Common myeloid progenitor, CD34-positive (primary cell): Measurements from ENCODE around the gene MORN5.

Source experiments
- CTCF ChIA-PET: fragments of 350-600 bp; sonication (Branson Sonifier 250); formaldehyde crosslinking; loops from one replicate; lab custom pipeline; 2021; ENCODE audit warnings: antibody characterized with exemption; lab: Charles Lee
- POLR2A ChIA-PET: fragments of 350-600 bp; sonication (Branson Sonifier 250); formaldehyde crosslinking; loops from one replicate; lab custom pipeline; 2021; ENCODE audit warnings: antibody characterized with exemption; lab: Charles Lee
- DNase-seq, 3 donors: peaks; one replicate each; pipeline versions ENCODE4 v3.0.0 to v3.0.0-alpha.2; 2013
- H3K27ac ChIP-seq, 2 experiments: 1 replicate in 1 of 2; 2 replicates in 1 of 2; pipeline ENCODE4 v1.7.0; 2013; ENCODE audit warnings: inconsistent platforms in 2 of 2, low read length in 2 of 2, mild to moderate bottlenecking in 2 of 2, low read depth in 1 of 2, moderate library complexity in 1 of 2; ENCODE audit not compliant: severe bottlenecking in 2 of 2, insufficient read depth in 1 of 2, poor library complexity in 1 of 2
- H3K27me3 ChIP-seq, 5 experiments: replicated peaks in 2 of 5; 1 replicate in 3 of 5; 2 replicates in 2 of 5; pipeline versions ENCODE4 v1.6.1 to v1.7.0; 2013; ENCODE audit warnings: low read length in 4 of 5, mild to moderate bottlenecking in 2 of 5, moderate library complexity in 2 of 5, inconsistent platforms in 1 of 5; ENCODE audit not compliant: insufficient read depth in 5 of 5, control insufficient read depth in 4 of 5
- H3K36me3 ChIP-seq, 4 experiments: 1 replicate in 2 of 4; 2 replicates in 2 of 4; pipeline versions ENCODE4 v1.6.1 to v1.7.0; 2013; ENCODE audit warnings: low read length in 3 of 4, control low read depth in 1 of 4, mild to moderate bottlenecking in 1 of 4; ENCODE audit not compliant: control insufficient read depth in 4 of 4, insufficient read depth in 4 of 4
- H3K4me1 ChIP-seq, 4 experiments: 1 replicate in 3 of 4; 2 replicates in 1 of 4; pipeline versions ENCODE4 v1.6.1 to v1.7.1; 2013; ENCODE audit warnings: low read length in 3 of 4, mild to moderate bottlenecking in 3 of 4, control low read depth in 1 of 4, inconsistent platforms in 1 of 4, moderate library complexity in 1 of 4; ENCODE audit not compliant: control insufficient read depth in 4 of 4, insufficient read depth in 4 of 4; ENCODE audit errors: control extremely low read depth in 1 of 4
- H3K4me3 ChIP-seq, 7 experiments: 1 replicate in 4 of 7; 2 replicates in 3 of 7; pipeline versions ENCODE4 v1.5.1 to v1.7.0; 2013; ENCODE audit warnings: mild to moderate bottlenecking in 7 of 7, low read length in 6 of 7, moderate library complexity in 6 of 7, inconsistent platforms in 2 of 7, low read depth in 2 of 7, control low read depth in 1 of 7; ENCODE audit not compliant: insufficient read depth in 4 of 7, control insufficient read depth in 1 of 7; ENCODE audit errors: extremely low read depth in 1 of 7
- H3K9me3 ChIP-seq, 5 experiments: 1 replicate in 4 of 5; 2 replicates in 1 of 5; pipeline versions ENCODE4 v1.6.1 to v1.7.1; 2013; ENCODE audit warnings: low read length in 4 of 5, mild to moderate bottlenecking in 2 of 5, inconsistent platforms in 1 of 5, low read depth in 1 of 5, moderate library complexity in 1 of 5; ENCODE audit not compliant: control insufficient read depth in 4 of 5, insufficient read depth in 2 of 5; ENCODE audit errors: control extremely low read depth in 1 of 5
- WGBS: methylation state at CpG from one replicate; pipeline ENCODE4 v1.1.5; 2013; ENCODE audit not compliant: insufficient coverage; 5-methylcytosine and 5-hydroxymethylcytosine counted together

MORN5 gene

DNA sequence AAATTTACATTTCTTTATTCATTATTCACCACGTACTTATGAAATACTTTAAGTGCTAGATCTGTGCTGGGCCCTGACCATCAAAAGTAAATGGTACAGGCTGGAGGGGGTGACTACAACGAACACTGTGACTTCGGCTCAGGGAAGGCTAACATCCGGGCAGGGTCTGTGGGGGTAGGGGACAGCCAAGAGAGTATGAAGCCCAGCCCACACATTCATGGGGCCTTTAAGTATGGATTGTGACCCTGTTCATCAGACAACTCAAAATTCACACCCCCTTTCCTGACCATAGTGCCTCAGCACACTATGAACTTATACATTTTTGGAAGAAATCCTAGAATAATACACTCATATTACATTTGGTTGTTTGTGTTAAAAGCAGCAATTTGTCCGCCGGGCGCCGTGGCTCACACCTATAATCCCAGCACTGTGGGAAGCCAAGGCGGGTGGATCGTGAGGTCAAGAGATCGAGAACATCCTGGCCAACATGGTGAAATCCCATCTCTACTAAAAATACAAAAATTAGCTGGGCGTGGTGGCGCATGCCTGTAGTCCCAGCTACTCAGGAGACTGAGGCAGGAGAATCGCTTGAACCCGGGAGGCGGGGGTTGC is 33.3 kb downstream of the MORN5 start:
- no peak for DNase-seq
- 100% methylated on average over 7 of the region's 16 CpGs for WGBS
- no peak overlapping the region for H3K4me3 ChIP-seq
- no peaks in the 10 kb centered on the region for H3K4me1 ChIP-seq
- H3K27ac ChIP-seq = no peak overlapping the region
- POLR2A ChIA-PET = no interaction called here
- no peaks in the 10 kb centered on the region for H3K27me3 ChIP-seq
- CTCF ChIA-PET = interaction anchor here (1.7 to 2.5 kb wide), 2 partner anchors 8 to 68 kb away, joined by 4 to 7 read pairs; no protein-coding TSS in a partner anchor
- no peaks in the 10 kb centered on the region for H3K9me3 ChIP-seq
- H3K36me3 ChIP-seq = no peaks in the 10 kb centered on the region

DNA sequence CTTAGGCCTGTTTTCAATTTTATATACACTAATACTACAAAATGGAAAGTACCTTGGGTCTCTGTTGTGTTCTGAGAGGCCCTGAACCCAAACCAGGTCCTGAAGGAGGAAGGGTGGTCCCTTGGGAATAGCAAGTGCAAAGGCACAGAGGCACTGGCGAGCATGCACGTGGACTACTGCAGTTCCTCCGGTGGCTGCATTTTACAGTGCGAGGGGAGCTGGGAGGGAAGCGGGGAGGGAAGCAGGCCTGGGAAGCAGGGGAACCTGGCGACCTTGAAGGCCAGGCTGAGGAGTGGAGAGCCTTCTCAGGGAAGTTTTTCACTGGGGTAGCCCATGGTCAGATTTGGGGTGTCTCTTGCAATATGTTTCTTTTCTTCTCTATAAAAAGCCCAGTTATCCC is 33.9 kb downstream of the MORN5 start:
- ChIA-PET POLR2A (no interaction called here), CTCF (interaction anchor here (2.5 kb wide), 1 partner anchor 69 kb away, joined by 7 read pairs; no protein-coding TSS in a partner anchor)
- no peak for DNase-seq
- Histone ChIP-seq H3K4me1 (no peaks in the 10 kb centered on the region), H3K27ac (no peak overlapping the region), H3K36me3 (no peaks in the 10 kb centered on the region), H3K4me3 (no peak overlapping the region), H3K27me3 (no peaks in the 10 kb centered on the region), H3K9me3 (no peaks in the 10 kb centered on the region)
- WGBS = 100% methylated on average over 6 of the region's 6 CpGs

DNA sequence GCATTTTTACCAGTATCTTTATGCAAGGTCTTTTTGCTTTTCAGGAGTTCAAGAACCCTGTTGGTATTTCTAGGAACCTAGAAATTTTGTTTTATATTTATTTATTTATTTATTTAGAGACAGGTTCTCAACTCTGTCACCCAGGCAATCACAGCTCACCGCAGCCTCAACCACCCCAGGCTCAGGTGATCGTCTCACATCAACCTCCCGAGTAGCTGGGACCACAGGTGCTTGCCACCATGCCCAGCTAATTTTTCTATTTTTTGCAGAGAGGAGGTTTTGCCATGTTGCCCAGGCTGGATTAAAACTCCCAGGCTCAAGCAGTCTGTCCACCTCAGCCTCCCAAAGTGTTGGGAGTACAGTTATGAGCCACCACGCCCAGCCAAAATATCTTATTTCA is 36.2 kb downstream of the MORN5 start:
- Histone ChIP-seq H3K27me3 (no peaks in the 10 kb centered on the region), H3K9me3 (no peaks in the 10 kb centered on the region), H3K4me3 (no peak overlapping the region), H3K27ac (no peak overlapping the region), H3K36me3 (no peaks in the 10 kb centered on the region), H3K4me1 (no peaks in the 10 kb centered on the region)
- 100% methylated on average over 3 of the region's 4 CpGs for WGBS
- ChIA-PET CTCF (no interaction called here), POLR2A (no interaction called here)
- no peak for DNase-seq

DNA sequence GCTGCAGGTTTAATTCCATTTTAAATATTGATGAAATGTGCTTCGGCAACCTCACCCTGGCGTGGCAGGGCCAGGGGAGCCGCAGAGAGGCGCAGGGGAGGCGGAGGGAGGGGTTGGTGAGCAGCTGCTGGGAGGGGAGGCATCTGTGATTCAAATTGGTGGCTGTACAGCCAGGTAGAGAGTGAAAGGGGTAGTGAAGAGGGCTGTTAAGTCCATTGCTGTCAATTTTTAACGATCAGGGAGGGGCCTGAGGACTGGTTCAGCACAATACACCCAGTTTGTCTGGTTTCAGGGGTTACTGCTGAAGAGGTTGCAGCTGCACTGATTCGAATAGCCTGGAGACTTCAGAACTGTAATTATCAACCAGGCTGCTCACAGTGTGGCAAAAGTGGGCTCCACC is 37.7 kb downstream of the MORN5 start:
- Histone ChIP-seq H3K36me3 (no peaks in the 10 kb centered on the region), H3K4me1 (peaks cover 0 to 6% (median 1%) of the 10 kb centered on the region in 4 experiments), H3K4me3 (no peak overlapping the region), H3K9me3 (no peaks in the 10 kb centered on the region), H3K27me3 (no peaks in the 10 kb centered on the region), H3K27ac (no peak overlapping the region)
- no peak for DNase-seq
- WGBS = 95% methylated on average over 7 of the region's 7 CpGs
- POLR2A ChIA-PET = no interaction called here
- CTCF ChIA-PET = interaction anchor here (1.1 kb wide), 1 partner anchor 10 kb away, joined by 3 read pairs; no protein-coding TSS in a partner anchor

DNA sequence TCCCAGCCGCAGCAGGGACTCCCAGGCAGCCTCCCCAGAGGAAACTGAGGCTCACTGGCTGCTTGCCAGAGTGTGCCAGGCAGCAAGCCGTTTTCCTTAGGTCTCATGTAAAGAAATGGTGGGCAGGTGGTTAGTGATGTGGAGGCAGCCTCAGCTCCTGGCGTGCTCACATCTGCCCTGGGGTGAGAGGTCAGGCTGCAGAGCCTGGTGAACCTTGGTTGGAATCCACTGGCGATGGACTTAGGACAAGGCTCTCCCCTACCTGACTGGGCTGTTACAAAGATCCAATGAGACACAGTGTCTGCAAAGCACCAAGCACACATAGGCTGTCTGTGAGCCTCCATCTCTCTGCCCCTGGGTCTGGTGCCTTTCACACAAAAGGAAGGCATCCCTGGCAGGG is 38.2 kb downstream of the MORN5 start:
- H3K4me3 ChIP-seq = no peak overlapping the region
- WGBS = 100% methylated on average over 2 of the region's 4 CpGs
- no peak for DNase-seq
- H3K27ac ChIP-seq = no peak overlapping the region
- ChIA-PET POLR2A (no interaction called here), CTCF (interaction anchor here (1.1 kb wide), 1 partner anchor 10 kb away, joined by 3 read pairs; no protein-coding TSS in a partner anchor)
- H3K36me3 ChIP-seq = no peaks in the 10 kb centered on the region
- no peaks in the 10 kb centered on the region for H3K9me3 ChIP-seq
- H3K27me3 ChIP-seq = no peaks in the 10 kb centered on the region
- peaks cover 0 to 6% (median 1%) of the 10 kb centered on the region in 4 experiments for H3K4me1 ChIP-seq

DNA sequence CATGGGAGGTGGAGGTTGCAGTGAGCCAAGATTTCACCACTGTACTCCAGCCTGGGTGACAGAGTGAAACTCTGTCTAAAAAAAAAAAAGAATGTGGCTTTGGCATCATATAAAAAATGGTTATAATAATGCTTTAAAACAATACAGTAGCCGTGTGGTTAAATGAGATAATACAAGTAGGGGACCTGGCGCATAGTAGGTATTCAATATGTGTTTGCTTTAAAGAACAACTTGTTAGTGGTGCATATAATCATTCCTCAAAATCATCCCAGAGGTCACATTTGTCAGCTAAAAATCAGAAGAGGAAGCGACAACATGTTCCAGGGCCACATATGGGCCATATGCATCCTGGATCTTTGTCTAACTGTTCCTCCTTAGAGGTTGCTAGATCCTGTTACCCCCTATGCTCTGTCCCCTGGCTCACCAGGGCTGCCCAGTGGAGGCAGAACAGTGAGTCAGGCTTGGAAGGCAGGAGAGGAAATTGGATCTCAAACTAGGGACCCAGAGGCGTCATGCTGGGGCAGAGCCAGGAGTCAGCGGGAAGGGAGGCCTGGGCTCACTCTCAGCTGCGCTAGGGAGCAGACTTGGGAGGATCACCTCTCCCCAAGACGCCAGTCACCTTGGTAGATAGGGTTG is 41.4 kb downstream of the MORN5 start:
- H3K27me3 ChIP-seq = peaks cover 0 to 2% (median 0%) of the 10 kb centered on the region in 5 experiments
- ChIA-PET CTCF (interaction anchor here (0.7 to 1.6 kb wide), 2 partner anchors 8 to 9 kb away, joined by 3 to 4 read pairs; no protein-coding TSS in a partner anchor), POLR2A (no interaction called here)
- no peaks in the 10 kb centered on the region for H3K9me3 ChIP-seq
- 90% methylated on average over 3 of the region's 7 CpGs for WGBS
- peaks cover 0 to 6% (median 1%) of the 10 kb centered on the region in 4 experiments for H3K4me1 ChIP-seq
- no peak overlapping the region for H3K4me3 ChIP-seq
- peak in 2 of 3 donors; percentile 54 to 65 for DNase-seq
- no peak overlapping the region for H3K27ac ChIP-seq
- peaks cover 0 to 2% (median 0%) of the 10 kb centered on the region in 4 experiments for H3K36me3 ChIP-seq

DNA sequence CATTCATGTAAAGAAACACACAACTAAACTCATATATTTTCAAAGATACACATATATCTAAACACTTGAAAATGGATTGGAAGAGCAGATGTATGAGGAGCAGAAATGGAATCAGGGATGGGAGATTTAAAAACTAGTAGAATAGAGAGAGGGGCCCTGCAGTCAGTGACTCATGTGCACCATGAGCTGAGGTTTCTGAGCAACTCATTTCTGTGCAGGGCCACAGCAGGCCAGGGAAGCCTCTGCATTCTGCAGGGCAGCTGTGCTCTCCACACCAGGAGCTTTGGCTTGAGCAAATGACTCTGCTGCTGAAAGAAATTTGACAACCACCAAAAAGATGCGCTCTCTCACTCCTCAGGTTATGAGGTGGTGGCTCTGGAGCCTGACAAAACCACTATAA is 41.9 kb downstream of the MORN5 start:
- WGBS = 100% methylated on average over 1 of the region's 1 CpG
- POLR2A ChIA-PET = no interaction called here
- no peaks in the 10 kb centered on the region for H3K9me3 ChIP-seq
- peaks cover 0 to 6% (median 1%) of the 10 kb centered on the region in 4 experiments for H3K4me1 ChIP-seq
- peaks cover 0 to 2% (median 0%) of the 10 kb centered on the region in 4 experiments for H3K36me3 ChIP-seq
- peaks cover 0 to 2% (median 0%) of the 10 kb centered on the region in 5 experiments for H3K27me3 ChIP-seq
- CTCF ChIA-PET = interaction anchor here (1.6 kb wide), 1 partner anchor 9 kb away, joined by 4 read pairs; no protein-coding TSS in a partner anchor
- no peak for DNase-seq
- no peak overlapping the region for H3K27ac ChIP-seq
- H3K4me3 ChIP-seq = no peak overlapping the region
